HG03025 (cell line): ENCODE data around the gene SLC35F3.

Experiments
- ATAC-seq: cut with Tn5 transposase; IDR thresholded peaks from one replicate; pipeline ENCODE4 v1.9.1; 2021; ENCODE audit warnings: mild to moderate bottlenecking, moderate library complexity; ENCODE audit not compliant: unreplicated experiment, low FRiP score

SLC35F3 gene

GRCh38 chr1:233909195-233909594 lies 4.7 kb downstream of the SLC35F3 start:
- no peak for ATAC-seq

- no peak for ATAC-seq
Observed at GRCh38 chr1:233912447-233912846, 8.0 kb downstream of the SLC35F3 start.

DNA sequence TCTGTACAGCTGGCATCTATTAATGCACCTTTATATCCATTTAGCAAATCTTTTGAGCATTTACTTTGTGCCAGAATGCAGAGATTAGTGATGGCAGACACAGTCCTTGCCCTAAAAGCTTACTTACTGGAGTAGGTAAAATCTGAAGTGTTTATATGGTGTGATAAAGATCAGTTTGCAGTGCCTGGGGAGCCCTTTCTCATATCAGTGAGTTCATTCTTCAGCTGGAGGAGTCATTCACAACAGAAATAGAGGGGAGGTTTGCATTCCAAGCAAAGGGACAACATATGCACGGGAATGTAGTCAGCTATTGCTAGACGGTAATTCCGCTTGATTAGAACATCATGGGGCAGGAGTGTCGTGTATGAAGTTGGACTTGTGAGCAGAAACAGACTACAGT lies 8.4 kb downstream of the SLC35F3 start:
- no peak for ATAC-seq

GRCh38 chr1:233916706-233917105 lies 12.2 kb downstream of the SLC35F3 start:
- ATAC-seq: no peak

DNA sequence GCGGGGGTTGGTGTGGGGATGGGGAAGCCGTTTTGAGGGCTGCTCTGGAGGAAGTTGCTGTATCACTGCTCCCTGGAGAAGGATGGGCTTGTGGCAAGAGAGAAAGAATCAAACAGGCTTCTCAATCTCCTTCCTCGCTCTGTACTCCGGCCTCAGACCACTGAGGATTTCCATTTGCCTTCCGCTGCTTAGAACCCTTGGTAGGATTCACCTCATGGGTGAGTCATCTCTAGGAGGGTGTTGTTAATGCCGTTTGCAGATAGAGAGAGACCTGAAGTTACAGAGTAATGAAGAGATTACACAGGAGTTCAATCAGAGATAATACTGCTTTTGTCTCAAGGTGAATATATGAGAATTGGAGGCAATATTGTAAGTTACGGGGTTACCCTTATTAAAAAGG lies 15.3 kb downstream of the SLC35F3 start:
- ATAC-seq: no peak

GRCh38 chr1:233928123-233928522 lies 23.6 kb downstream of the SLC35F3 start:
- ATAC-seq: no peak

DNA sequence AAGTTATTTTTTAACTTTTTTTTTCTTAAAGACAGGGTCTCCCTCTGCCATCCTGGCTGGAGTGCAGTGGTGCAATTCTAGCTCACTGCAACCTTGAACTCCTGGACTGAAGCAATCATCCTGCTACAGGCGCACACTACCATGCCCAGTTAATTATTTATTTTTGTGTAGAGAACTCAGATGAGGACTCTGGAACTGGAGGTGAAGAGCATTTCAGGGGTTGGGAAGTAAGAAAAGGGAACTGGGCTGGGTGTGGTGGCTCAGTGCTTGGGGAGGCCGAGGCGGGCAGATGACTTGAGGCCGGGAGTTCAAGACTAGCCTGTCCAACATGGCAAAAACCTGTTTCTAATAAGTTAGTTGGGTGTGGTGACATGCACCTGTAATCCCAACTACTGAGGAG lies 28.9 kb downstream of the SLC35F3 start:
- ATAC-seq: no peak

DNA sequence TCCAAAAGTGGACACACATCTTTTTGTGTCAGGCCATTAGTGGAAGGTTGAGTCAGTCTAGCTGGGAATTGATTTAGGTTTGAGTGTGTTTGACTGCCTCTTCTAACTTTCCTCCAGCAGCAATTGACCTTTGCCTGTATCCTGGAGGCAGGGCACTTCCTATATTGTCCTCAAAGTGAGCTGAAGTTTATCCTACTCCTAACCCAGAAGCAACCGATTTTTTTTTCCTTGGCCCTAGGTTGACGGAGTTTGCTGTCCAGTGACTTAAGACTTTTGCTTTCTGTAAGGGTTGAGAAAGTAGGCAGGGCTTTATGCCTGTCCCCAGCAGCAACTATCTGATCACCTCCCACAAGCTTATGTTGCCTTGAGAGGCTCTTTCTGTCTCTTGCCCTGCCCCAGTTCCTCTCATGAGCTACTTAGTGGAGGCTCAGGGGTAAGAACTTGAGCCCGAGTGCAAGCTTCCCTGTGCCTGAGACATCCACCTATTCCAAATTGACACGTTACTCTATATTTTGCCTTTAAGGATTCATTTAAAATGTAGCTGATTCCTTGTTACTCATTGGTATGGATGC lies 30.9 kb downstream of the SLC35F3 start:
- no peak for ATAC-seq

DNA sequence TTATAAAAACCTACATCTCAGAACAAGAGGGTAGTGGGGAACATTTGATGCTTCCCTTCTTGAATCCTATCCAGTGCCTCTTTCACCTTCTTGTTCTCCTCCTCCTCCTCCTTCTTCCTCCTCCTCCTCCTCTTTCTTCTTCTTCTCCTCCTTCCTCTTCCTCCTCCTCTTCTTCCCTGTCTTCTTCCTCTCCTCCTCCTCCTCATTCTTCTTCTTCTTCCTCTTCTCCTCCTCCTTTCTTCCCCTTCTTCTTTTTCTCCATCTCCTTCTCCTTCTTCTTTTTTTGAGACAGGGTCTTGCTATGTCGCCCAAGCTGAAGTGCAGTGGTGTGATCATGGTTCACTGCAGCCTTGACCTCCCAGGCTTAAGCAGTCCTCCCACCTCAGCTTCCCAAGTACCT lies 31.9 kb downstream of the SLC35F3 start:
- no peak for ATAC-seq

GRCh38 chr1:233936842-233937241 lies 32.4 kb downstream of the SLC35F3 start:
- no peak for ATAC-seq

DNA sequence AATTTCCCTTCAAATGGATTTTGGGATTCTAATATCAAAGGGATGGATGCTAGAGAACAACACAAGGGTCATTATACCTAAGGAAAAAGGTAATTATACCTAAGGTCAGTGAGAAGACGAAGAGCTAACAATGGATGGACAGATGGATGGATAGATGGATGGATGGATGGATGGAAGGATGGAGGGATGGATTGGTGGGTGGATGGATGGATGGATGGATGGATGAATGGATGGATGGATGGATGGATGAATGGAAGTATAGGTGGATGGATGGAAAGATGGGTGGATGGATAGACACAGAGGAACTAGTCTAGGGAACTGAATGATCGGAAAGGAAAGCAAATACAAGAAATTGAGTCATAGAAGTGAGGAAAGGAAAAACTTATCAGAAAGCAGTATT lies 34.0 kb downstream of the SLC35F3 start:
- ATAC-seq: no peak

DNA sequence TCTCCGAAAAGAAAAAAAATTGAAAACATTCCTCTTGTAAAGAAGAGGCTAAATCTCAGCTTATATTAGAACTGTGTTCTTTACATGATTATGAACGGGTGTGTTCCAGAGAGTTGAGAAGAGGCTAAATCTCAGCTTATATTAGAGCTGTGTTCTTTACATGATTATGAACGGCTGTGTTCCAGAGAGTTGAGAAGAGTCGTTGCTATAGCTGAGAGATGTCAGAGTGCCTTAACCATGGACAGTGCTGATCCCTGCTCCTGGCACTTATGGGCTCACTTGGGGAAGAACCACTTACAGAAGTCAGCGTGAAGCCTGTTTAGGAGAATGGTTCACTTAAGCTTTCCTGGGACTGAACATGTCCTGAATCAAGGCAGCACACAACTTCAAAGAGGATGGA lies 35.0 kb downstream of the SLC35F3 start:
- ATAC-seq: no peak

DNA sequence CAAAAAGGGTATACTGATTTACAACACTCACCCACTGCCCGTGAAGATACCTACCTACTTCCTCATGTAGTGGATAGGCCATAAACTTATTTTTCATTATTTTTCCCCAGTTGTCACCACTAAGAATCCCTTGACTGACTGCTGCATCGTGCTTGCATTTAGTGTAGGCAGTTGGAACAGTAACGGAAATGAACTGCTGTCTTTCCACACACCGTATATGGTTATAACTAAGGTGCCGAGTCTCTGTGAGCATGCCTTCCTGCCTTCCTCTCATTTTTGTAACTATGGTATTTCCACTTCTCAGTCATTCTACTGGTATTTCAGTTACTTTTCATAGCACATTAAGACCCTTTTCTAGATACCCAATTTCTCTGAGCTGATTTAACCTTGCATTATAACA lies 36.4 kb downstream of the SLC35F3 start:
- no peak for ATAC-seq

GRCh38 chr1:233944601-233945000 lies 40.1 kb downstream of the SLC35F3 start:
- no peak for ATAC-seq

DNA sequence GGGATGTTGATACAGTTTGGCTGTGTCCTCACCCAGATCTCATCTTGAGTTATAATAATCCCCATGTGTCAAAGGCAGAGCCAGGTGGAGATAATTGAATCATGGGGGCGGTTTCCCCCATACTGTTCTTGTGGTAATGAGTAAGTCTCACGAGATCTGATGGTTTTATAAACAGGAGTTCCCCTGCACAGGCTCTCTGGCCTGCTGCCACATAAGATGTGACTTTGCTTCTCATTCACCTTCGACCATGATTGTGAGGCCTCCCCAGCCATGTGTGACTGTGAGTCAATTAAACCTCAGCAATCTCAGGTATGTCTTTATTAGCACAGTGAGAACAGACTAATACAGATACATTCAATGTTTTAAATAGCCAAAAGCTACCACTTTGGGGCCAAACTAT lies 41.1 kb downstream of the SLC35F3 start:
- ATAC-seq: no peak

- ATAC-seq: no peak
Observed at GRCh38 chr1:233945979-233946378, 41.5 kb downstream of the SLC35F3 start.

DNA sequence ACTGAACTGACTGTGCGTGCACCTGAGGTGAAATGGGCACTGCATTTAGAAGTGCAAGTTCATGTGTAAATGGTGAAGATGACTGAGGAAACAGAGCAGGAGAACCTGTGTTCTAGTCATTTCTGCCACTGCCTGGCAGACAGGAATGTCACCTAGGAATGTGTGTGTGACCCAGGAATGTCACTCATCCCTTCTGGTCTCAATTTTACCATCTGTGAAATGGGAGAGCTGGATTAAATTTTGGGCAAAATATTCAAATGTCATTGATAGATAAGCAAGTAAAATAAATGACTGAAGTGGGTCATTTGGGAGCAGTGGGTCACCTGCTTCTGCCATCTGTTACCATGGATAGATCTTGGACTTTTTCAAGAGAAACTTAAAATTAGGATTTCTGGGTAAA lies 42.2 kb downstream of the SLC35F3 start:
- no peak for ATAC-seq

GRCh38 chr1:233951804-233952203 lies 47.3 kb downstream of the SLC35F3 start:
- ATAC-seq: no peak

DNA sequence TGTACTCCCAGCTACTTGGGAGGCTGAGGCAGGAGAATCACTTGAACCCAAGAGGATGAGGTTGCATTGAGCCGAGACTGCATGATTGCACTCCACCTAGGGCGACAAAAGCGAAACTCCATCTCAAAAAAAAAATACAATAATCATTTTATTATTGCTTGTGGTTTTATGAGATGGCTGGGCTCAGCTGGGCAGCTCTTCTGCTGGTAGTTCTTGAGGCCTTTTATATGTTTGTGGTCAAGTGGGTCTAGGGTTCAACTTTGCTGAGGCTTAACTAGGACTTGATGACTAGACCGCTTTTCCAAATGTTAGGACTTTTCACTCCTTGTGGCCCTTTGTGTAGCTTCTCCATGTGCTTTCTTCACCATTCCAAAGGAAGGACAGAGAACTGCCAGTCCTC lies 53.2 kb downstream of the SLC35F3 start:
- no peak for ATAC-seq

GRCh38 chr1:233959102-233959501 lies 54.6 kb downstream of the SLC35F3 start:
- no peak for ATAC-seq

DNA sequence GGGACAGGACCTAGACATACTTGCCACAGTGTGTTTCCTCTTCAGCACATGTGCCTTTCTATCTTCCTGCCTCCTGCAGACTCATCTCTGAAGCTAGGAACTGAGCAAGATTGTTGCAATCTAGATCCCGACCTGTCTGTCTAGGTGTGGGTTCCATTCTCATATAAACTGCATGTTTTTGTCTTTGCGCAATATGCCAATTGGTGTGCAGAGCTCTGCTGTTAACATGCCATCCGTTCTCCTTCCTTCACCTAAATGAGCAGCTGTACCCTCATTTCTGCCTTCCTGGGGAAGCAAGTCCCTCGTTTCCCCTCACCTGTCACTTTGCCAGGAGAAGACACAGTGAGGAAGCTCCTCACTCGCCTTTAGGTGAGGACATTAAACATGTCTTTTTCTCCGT lies 55.5 kb downstream of the SLC35F3 start:
- no peak for ATAC-seq

- ATAC-seq: no peak
Observed at GRCh38 chr1:233960386-233960785, 55.9 kb downstream of the SLC35F3 start.

DNA sequence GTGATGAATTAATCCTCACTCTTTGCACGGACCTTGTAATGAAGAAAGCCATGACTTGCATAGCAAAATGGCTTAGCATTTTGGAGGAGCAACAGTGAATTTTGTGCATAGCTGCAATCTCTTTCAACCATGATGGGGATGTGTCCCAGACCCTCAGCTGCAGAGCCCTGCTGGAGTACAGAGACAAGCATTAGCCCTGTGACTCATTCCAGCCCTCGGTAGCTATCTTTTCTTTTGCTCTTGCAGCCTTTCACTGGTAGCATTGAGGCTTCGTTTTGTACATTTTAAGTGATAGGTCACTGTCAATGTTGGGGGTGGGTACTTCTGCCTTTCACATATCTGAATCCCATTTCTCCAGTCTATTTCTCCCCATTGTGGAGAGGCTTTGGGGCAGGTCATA lies 58.4 kb downstream of the SLC35F3 start:
- no peak for ATAC-seq
